DOHH2 (cell line): ENCODE results near the gene ZNF335.

Experiments
- CTCF ChIP-seq: fragments of 200-600 bp; sonication (generic); IDR thresholded peaks from one replicate; pipeline ENCODE4 v1.5.1; 2014; ENCODE audit warnings: antibody characterized with exemption, mild to moderate bottlenecking, low read depth, low read length; ENCODE audit not compliant: poor library complexity, severe bottlenecking
- EZH2phosphoT487 ChIP-seq: fragments of 200-600 bp; sonication (generic); IDR thresholded peaks from 2 replicates; pipeline ENCODE4 v1.6.1; 2017; ENCODE audit warnings: borderline replicate concordance, mild to moderate bottlenecking, antibody characterized with exemption, low read length, moderate library complexity, mixed read lengths

GRCh38 chr20:45940053-45940452, 31.9 kb downstream of the ZNF335 start:
- no peak for TF ChIP-seq CTCF
- no peak for TF ChIP-seq EZH2phosphoT487
